ENCODE measurements around the gene ZNF107. TPM values are rescaled to one million over a fixed set of nuclear protein-coding genes. Genes with fewer than 3 reads are reported as not detected.
A peak's percentile ranks its signal among the peaks of the same experiment; 100 is the strongest.

Gene ZNF107
- total and polyA plus RNA-seq, 3 donors from 2014 or later, result 2.4 to 9.4 (median 5.6) TPM

- 90 to 93% methylated on average over 3 of the region's 3 CpGs for WGBS, 2 donors
- TF ChIP-seq CTCF (IDR thresholded peaks at IDR 0.05) (no peak), POLR2A (IDR thresholded peaks at IDR 0.05) (no peak)
- H3K4me1 ChIP-seq, result no peaks in the 10 kb centered on the region
- intact Hi-C loops (cut with DNase I; ENCODE audit: low total_unique reads), result loop anchor here (10.0 kb wide), 1 partner anchor 444 kb away; no protein-coding TSS in a partner anchor
- H3K4me3 ChIP-seq, result no peak overlapping the region
- H3K36me3 ChIP-seq (ENCODE audit: low read depth, missing control alignments), result no peaks in the 10 kb centered on the region
- DNase-seq, result no peak
- H3K27ac ChIP-seq, result no peak overlapping the region
- H3K27me3 ChIP-seq, result no peaks in the 10 kb centered on the region
- no peaks in the 10 kb centered on the region for H3K9me3 ChIP-seq
Observed at GRCh38 chr7:64628721-64629120, 37.2 kb upstream of the ZNF107 start.

GRCh38 chr7:64630496-64630895 lies 35.4 kb upstream of the ZNF107 start:
- WGBS, 2 donors, result 38 to 40% methylated on average over 2 of the region's 2 CpGs
- Histone ChIP-seq H3K27ac (no peak overlapping the region), H3K36me3 (ENCODE audit: low read depth, missing control alignments) (no peaks in the 10 kb centered on the region), H3K27me3 (no peaks in the 10 kb centered on the region), H3K9me3 (no peaks in the 10 kb centered on the region), H3K4me3 (no peak overlapping the region), H3K4me1 (no peaks in the 10 kb centered on the region)
- peak in 2 of 3 experiments; percentile 29 to 51 for TF ChIP-seq CTCF (IDR thresholded peaks at IDR 0.05)
- no peak for TF ChIP-seq POLR2A (IDR thresholded peaks at IDR 0.05)
- DNase-seq, result peak; percentile 30
- intact Hi-C loops (cut with DNase I; ENCODE audit: low total_unique reads), result no loop called here

GRCh38 chr7:64632029-64632428 lies 33.9 kb upstream of the ZNF107 start:
- Histone ChIP-seq H3K9me3 (no peaks in the 10 kb centered on the region), H3K4me3 (no peak overlapping the region), H3K27me3 (no peaks in the 10 kb centered on the region), H3K27ac (no peak overlapping the region), H3K4me1 (no peaks in the 10 kb centered on the region), H3K36me3 (ENCODE audit: low read depth, missing control alignments) (no peaks in the 10 kb centered on the region)
- DNase-seq, result no peak
- intact Hi-C loops (cut with DNase I; ENCODE audit: low total_unique reads), result no loop called here
- WGBS, 2 donors, result 89 to 100% methylated on average over 1 of the region's 1 CpG
- TF ChIP-seq CTCF (IDR thresholded peaks at IDR 0.05) (no peak), POLR2A (IDR thresholded peaks at IDR 0.05) (no peak)

GRCh38 chr7:64633401-64633800 lies 32.5 kb upstream of the ZNF107 start:
- Histone ChIP-seq H3K27me3 (no peaks in the 10 kb centered on the region), H3K4me1 (no peaks in the 10 kb centered on the region), H3K36me3 (ENCODE audit: low read depth, missing control alignments) (no peaks in the 10 kb centered on the region), H3K27ac (no peak overlapping the region), H3K9me3 (no peaks in the 10 kb centered on the region), H3K4me3 (no peak overlapping the region)
- 65 to 91% methylated on average over 2 to 3 of the region's 3 CpGs for WGBS, 2 donors
- DNase-seq, result no peak
- TF ChIP-seq POLR2A (IDR thresholded peaks at IDR 0.05), result no peak
- intact Hi-C loops (cut with DNase I; ENCODE audit: low total_unique reads), result no loop called here

GRCh38 chr7:64634406-64635062 lies 31.4 kb upstream of the ZNF107 start:
- Histone ChIP-seq H3K9me3 (no peaks in the 10 kb centered on the region), H3K27me3 (no peaks in the 10 kb centered on the region), H3K4me1 (no peaks in the 10 kb centered on the region), H3K27ac (no peak overlapping the region), H3K4me3 (no peak overlapping the region), H3K36me3 (ENCODE audit: low read depth, missing control alignments) (no peaks in the 10 kb centered on the region)
- DNase-seq, result no peak
- TF ChIP-seq POLR2A (IDR thresholded peaks at IDR 0.05) (no peak), CTCF (IDR thresholded peaks at IDR 0.05) (no peak)
- intact Hi-C loops (cut with DNase I; ENCODE audit: low total_unique reads), result no loop called here
- 75 to 82% methylated on average over 2 of the region's 2 CpGs for WGBS, 2 donors

Data from testis (tissue), 3 donors.